Mesendoderm (in vitro differentiated cells): ENCODE results near the gene PIEZO1.

Experiments used
- DNase-seq: peaks from one replicate; pipeline ENCODE4 v3.0.0; 2013
- H2AK5ac ChIP-seq: 2 replicates; pipeline ENCODE4 v1.6.1; 2013; ENCODE audit warnings: low read length, inconsistent platforms
- H2BK120ac ChIP-seq: 2 replicates; pipeline ENCODE4 v1.6.1; 2013; ENCODE audit warnings: low read depth, mild to moderate bottlenecking, low read length, moderate library complexity, mixed read lengths
- H2BK15ac ChIP-seq: replicated peaks from 2 replicates; pipeline ENCODE4 v1.6.1; 2013; ENCODE audit warnings: low read depth, mild to moderate bottlenecking, moderate library complexity
- H2BK5ac ChIP-seq: 2 replicates; pipeline ENCODE4 v1.6.1; 2013; ENCODE audit warnings: low read length, inconsistent platforms
- H3K18ac ChIP-seq: 2 replicates; pipeline ENCODE4 v1.6.1; 2013; ENCODE audit warnings: mild to moderate bottlenecking, low read length, mixed read lengths
- H3K23ac ChIP-seq: one replicate; pipeline ENCODE4 v1.6.1; 2013; ENCODE audit warnings: low read length
- H3K27ac ChIP-seq: 2 replicates; pipeline ENCODE4 v1.5.1; 2013; ENCODE audit warnings: low read depth, mild to moderate bottlenecking, inconsistent platforms, low read length, moderate library complexity
- H3K27me3 ChIP-seq: 2 replicates; pipeline ENCODE4 v1.6.1; 2013; ENCODE audit warnings: low read length, control low read depth, mild to moderate bottlenecking, inconsistent platforms; ENCODE audit not compliant: insufficient read depth, poor library complexity
- H3K36me3 ChIP-seq: 2 replicates; pipeline ENCODE4 v1.6.1; 2013; ENCODE audit warnings: low read length, inconsistent platforms; ENCODE audit not compliant: control insufficient read depth, insufficient read depth
- H3K4ac ChIP-seq: one replicate; pipeline ENCODE4 v1.6.1; 2013; ENCODE audit warnings: low read depth, mild to moderate bottlenecking, low read length, moderate library complexity
- H3K4me1 ChIP-seq: 2 replicates; pipeline ENCODE4 v1.6.1; 2013; ENCODE audit warnings: low read depth, low read length, inconsistent platforms; ENCODE audit not compliant: control insufficient read depth
- H3K4me2 ChIP-seq: 2 replicates; pipeline ENCODE4 v1.6.1; 2013; ENCODE audit warnings: low read length
- H3K4me3 ChIP-seq: 2 replicates; pipeline ENCODE4 v1.5.1; 2013; ENCODE audit warnings: mild to moderate bottlenecking, low read length
- H3K56ac ChIP-seq: one replicate; pipeline ENCODE4 v1.6.1; 2013; ENCODE audit warnings: low read length
- H3K79me1 ChIP-seq: 2 replicates; pipeline ENCODE4 v1.6.1; 2013; ENCODE audit warnings: low read length, inconsistent platforms
- H3K79me2 ChIP-seq: 2 replicates; pipeline ENCODE4 v1.6.1; 2013; ENCODE audit warnings: mild to moderate bottlenecking, low read length; ENCODE audit not compliant: control insufficient read depth, insufficient read depth
- H3K9ac ChIP-seq: 2 replicates; pipeline ENCODE4 v1.6.1; 2013; ENCODE audit warnings: low read length, inconsistent platforms
- H4K5ac ChIP-seq: one replicate; pipeline ENCODE4 v1.6.1; 2013; ENCODE audit warnings: low read length
- H4K8ac ChIP-seq: one replicate; pipeline ENCODE4 v1.6.1; 2013; ENCODE audit warnings: low read depth, mild to moderate bottlenecking, control low read depth, low read length, moderate library complexity
- WGBS: extraction: QIAGEN DNeasy Blood & Tissue Kit; methylation state at CpG from one replicate; pipeline ENCODE4 v1.1.7; 2013; ENCODE audit warnings: low lambda C conversion rate, missing lambda C conversion rate; ENCODE audit not compliant: insufficient coverage; ENCODE audit errors: extremely low coverage; 5-methylcytosine and 5-hydroxymethylcytosine counted together

Gene PIEZO1

DNA sequence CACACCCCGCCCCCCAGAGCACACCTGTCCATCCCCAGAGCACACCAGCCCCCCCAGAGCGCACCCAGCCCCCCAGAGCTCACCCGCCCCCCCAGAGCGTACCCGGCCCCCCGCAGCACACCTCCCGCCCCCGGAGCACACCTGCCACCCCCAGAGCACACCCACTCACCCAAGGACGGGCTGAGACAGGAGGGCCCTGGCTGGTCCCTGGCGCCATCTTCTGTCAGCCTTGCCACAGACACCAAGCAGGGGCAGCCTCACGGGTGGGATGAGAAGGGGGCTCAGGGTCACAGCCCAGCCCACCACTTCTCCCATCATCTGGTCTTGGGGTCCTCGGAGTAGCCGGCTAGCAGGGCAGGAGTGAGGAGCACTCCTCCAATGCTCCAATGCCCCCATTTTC is 31.8 kb downstream of the PIEZO1 start:
- Histone ChIP-seq H3K23ac (no peak overlapping the region), H2BK120ac (no peak overlapping the region), H4K8ac (no peak overlapping the region), H3K56ac (no peak overlapping the region), H4K5ac (no peak overlapping the region), H3K27me3 (no peaks in the 10 kb centered on the region), H2AK5ac (no peak overlapping the region), H3K4me3 (no peak overlapping the region), H3K79me2 (peaks cover under 1% of the 10 kb centered on the region), H3K27ac (no peak overlapping the region), H2BK15ac (no peak overlapping the region), H3K9ac (no peak overlapping the region), H3K4me1 (no peaks in the 10 kb centered on the region), H3K4me2 (no peak overlapping the region), H3K79me1 (no peaks in the 10 kb centered on the region), H3K36me3 (no peaks in the 10 kb centered on the region), H3K18ac (no peak overlapping the region), H2BK5ac (no peak overlapping the region), H3K4ac (no peak overlapping the region)
- no peak for DNase-seq
- WGBS: no CpG with 5 or more reads among the region's 13 CpGs

DNA sequence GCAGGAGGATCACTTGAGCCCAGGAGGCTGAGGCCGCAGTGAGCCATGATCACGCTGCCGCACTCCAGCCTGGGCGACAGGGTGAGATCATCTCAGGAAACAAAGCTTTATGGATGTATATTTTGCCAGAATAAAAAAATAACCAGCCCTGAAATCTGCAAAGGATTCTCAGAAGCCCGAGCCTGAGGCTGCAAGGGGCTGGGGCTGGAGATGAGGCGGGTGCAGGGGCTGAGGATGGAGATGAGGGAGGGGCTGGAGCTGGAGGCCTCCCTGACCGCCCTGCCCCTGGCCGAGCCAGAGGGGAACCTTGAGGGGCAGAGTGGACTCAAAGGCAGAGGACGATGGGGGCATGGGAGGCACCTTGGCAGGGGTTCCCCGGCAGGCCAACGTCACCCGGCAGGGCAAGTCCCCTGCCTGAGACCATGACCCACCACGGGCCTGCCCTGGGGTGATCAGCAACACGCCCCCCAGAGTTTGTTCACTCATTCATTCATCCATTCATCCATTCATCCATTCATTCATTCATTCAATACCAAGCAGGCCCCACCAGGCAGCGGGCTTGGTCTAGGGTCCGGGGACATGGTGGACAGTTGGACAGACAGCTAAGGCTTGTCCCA is 32.5 kb downstream of the PIEZO1 start:
- Histone ChIP-seq H3K4me2 (no peak overlapping the region), H2BK15ac (no peak overlapping the region), H4K8ac (no peak overlapping the region), H3K79me1 (no peaks in the 10 kb centered on the region), H3K27ac (no peak overlapping the region), H2BK120ac (no peak overlapping the region), H3K23ac (no peak overlapping the region), H2AK5ac (no peak overlapping the region), H3K4me3 (no peak overlapping the region), H3K9ac (no peak overlapping the region), H4K5ac (no peak overlapping the region), H3K4me1 (no peaks in the 10 kb centered on the region), H3K79me2 (no peaks in the 10 kb centered on the region), H2BK5ac (no peak overlapping the region), H3K56ac (no peak overlapping the region), H3K18ac (no peak overlapping the region), H3K36me3 (no peaks in the 10 kb centered on the region), H3K27me3 (no peaks in the 10 kb centered on the region), H3K4ac (no peak overlapping the region)
- no CpG with 5 or more reads among the region's 16 CpGs for WGBS
- DNase-seq: no peak

DNA sequence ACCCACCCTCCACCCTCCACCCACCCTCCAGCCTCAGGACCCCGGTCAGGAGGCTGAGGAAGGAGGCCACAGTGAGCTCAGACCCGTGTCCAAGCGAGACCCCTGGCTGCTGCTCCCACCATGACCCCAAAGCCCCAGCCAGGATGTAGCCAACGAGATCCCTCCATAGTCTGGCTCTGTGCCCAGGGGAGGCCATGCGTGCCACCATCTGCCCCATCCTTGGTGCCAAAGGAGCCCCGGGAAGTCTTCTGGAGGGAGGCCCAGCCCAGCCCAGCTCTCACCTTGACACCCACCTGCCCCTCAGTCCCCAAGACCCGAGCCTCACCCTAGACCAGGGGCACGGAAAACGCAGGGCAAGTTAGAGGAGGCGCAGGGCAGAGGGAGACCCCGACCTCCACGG is 34.2 kb downstream of the PIEZO1 start:
- H3K4me1 ChIP-seq: no peaks in the 10 kb centered on the region
- no peak overlapping the region for H4K5ac ChIP-seq
- H4K8ac ChIP-seq: no peak overlapping the region
- H3K9ac ChIP-seq: no peak overlapping the region
- H3K27me3 ChIP-seq: no peaks in the 10 kb centered on the region
- no peak overlapping the region for H3K4me3 ChIP-seq
- H3K79me2 ChIP-seq: no peaks in the 10 kb centered on the region
- H3K27ac ChIP-seq: no peak overlapping the region
- H3K36me3 ChIP-seq: no peaks in the 10 kb centered on the region
- H3K4me2 ChIP-seq: no peak overlapping the region
- H3K56ac ChIP-seq: no peak overlapping the region
- H2BK15ac ChIP-seq: no peak overlapping the region
- no peak overlapping the region for H2BK120ac ChIP-seq
- no peak overlapping the region for H3K23ac ChIP-seq
- no peak overlapping the region for H3K18ac ChIP-seq
- WGBS: no CpG with 5 or more reads among the region's 12 CpGs
- H2AK5ac ChIP-seq: no peak overlapping the region
- no peak for DNase-seq
- no peaks in the 10 kb centered on the region for H3K79me1 ChIP-seq
- H3K4ac ChIP-seq: no peak overlapping the region
- H2BK5ac ChIP-seq: no peak overlapping the region

DNA sequence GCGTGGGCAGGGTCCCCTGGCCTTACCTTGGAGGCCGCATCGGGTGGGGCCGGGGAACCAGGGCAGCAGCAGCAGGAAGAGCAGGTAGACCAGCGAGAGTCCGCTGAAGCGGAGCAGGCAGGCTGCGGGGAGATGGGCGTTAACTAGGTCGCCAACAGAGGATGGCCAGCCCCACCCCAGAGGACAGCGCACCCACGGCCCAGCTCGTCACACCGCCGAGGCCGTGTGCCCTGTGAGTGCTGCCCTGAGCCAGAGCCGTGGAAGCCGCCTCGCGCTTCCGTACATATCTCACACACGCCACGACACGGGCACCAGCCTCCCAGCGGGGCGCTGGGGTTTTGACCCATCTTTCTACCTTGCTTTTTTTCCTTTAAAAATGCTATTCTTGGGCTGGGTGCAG is 35.7 kb downstream of the PIEZO1 start:
- Histone ChIP-seq H3K79me2 (no peaks in the 10 kb centered on the region), H3K4me3 (no peak overlapping the region)

DNA sequence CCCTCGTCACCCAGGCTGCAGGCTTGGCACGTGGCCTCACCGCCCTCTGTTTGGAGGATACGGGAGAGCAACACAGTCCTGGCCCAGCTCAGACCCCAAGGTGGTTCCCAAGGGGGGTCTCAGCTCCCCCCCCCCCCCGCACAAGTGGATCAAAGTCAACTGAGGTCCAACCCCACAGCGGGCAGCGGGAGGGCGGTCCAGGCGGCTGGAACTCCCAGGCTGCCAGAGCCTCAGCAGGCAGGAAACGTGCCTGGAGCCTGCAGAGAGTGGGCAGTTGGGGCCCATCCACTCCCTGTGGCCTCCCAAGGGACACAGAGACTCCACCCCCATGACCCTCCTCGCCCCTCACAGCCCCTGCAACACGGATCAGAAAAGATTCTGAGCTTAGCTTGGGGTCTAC is 36.7 kb downstream of the PIEZO1 start:
- H3K23ac ChIP-seq: no peak overlapping the region
- no peak overlapping the region for H3K4me3 ChIP-seq
- no peak overlapping the region for H3K56ac ChIP-seq
- no peaks in the 10 kb centered on the region for H3K4me1 ChIP-seq
- H3K79me1 ChIP-seq: no peaks in the 10 kb centered on the region
- H2AK5ac ChIP-seq: no peak overlapping the region
- WGBS: no CpG with 5 or more reads among the region's 12 CpGs
- H4K5ac ChIP-seq: no peak overlapping the region
- H4K8ac ChIP-seq: no peak overlapping the region
- no peak overlapping the region for H3K4me2 ChIP-seq
- H2BK5ac ChIP-seq: no peak overlapping the region
- no peak overlapping the region for H2BK120ac ChIP-seq
- no peaks in the 10 kb centered on the region for H3K36me3 ChIP-seq
- H3K79me2 ChIP-seq: no peaks in the 10 kb centered on the region
- DNase-seq: no peak
- no peak overlapping the region for H3K9ac ChIP-seq
- H2BK15ac ChIP-seq: no peak overlapping the region
- no peaks in the 10 kb centered on the region for H3K27me3 ChIP-seq
- no peak overlapping the region for H3K4ac ChIP-seq
- H3K18ac ChIP-seq: no peak overlapping the region
- no peak overlapping the region for H3K27ac ChIP-seq

More for the DNA sequence above, 35.7 kb downstream of the PIEZO1 start:
- H2BK120ac ChIP-seq: no peak overlapping the region
- H3K18ac ChIP-seq: no peak overlapping the region
- H2BK15ac ChIP-seq: no peak overlapping the region
- no peak overlapping the region for H3K4ac ChIP-seq
- no peaks in the 10 kb centered on the region for H3K4me1 ChIP-seq
- no peak for DNase-seq
- H3K56ac ChIP-seq: no peak overlapping the region
- no peak overlapping the region for H2BK5ac ChIP-seq
- no peak overlapping the region for H3K4me2 ChIP-seq
- no peaks in the 10 kb centered on the region for H3K79me1 ChIP-seq
- no peak overlapping the region for H3K23ac ChIP-seq
- no peak overlapping the region for H3K9ac ChIP-seq
- no peaks in the 10 kb centered on the region for H3K27me3 ChIP-seq
- no CpG with 5 or more reads among the region's 26 CpGs for WGBS
- H4K5ac ChIP-seq: no peak overlapping the region
- no peak overlapping the region for H3K27ac ChIP-seq
- H4K8ac ChIP-seq: no peak overlapping the region
- H2AK5ac ChIP-seq: no peak overlapping the region
- H3K36me3 ChIP-seq: no peaks in the 10 kb centered on the region
